ENCODE results near the gene NFS1. TPM values are rescaled to one million over a fixed set of nuclear protein-coding genes. Genes with fewer than 3 reads are reported as not detected.
"Not testable (repeated sequence)": the region's sequence is repeated elsewhere in the genome, so short reads cannot be mapped to it uniquely, and the experiment has no call there.

NFS1 gene
- total and polyA plus RNA-seq, 4 donors, result 30.1 to 55.2 (median 46.1) TPM

DNA sequence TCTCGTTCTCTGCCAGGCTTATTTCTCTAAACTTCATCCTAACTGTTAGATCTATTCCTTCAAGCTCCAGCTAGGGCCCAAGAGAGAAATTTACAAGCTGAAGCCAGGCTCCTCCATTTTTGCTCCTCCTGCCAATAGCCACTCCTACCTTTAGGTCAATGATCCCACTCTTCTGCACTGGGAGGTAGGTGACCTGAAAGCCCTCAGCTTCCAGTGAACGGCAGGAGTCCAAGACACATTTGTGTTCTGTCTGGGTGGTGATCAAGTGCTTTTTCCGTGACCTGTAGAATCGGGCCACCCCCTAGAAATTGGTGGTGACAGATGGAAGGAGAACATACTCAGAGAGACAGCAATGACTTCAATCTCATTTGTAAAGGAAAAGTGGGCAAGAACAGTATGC lies 8.9 kb downstream of the NFS1 start:
- TF ChIP-seq YY1 (IDR thresholded peaks at IDR 0.05) (peak; percentile 74), GABPA (IDR thresholded peaks at IDR 0.05 in 1 of 2, conservative IDR thresholded peaks at IDR 0.05 in 1 of 2) (no peak), HNF4A (conservative IDR thresholded peaks at IDR 0.05) (peak; percentile 27 to 64), RXRA (IDR thresholded peaks at IDR 0.05) (peak; percentile 87 to 97), SP1 (IDR thresholded peaks at IDR 0.05) (peak; percentile 28), RAD21 (IDR thresholded peaks at IDR 0.05) (peak; percentile 21 to 58)
- TF ChIP-seq, protein P1, sequence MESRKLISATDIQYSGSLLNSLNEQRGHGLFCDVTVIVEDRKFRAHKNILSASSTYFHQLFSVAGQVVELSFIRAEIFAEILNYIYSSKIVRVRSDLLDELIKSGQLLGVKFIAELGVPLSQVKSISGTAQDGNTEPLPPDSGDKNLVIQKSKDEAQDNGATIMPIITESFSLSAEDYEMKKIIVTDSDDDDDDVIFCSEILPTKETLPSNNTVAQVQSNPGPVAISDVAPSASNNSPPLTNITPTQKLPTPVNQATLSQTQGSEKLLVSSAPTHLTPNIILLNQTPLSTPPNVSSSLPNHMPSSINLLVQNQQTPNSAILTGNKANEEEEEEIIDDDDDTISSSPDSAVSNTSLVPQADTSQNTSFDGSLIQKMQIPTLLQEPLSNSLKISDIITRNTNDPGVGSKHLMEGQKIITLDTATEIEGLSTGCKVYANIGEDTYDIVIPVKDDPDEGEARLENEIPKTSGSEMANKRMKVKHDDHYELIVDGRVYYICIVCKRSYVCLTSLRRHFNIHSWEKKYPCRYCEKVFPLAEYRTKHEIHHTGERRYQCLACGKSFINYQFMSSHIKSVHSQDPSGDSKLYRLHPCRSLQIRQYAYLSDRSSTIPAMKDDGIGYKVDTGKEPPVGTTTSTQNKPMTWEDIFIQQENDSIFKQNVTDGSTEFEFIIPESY (IDR thresholded peaks at IDR 0.05), result no peak
- TF ChIP-seq, protein P2, sequence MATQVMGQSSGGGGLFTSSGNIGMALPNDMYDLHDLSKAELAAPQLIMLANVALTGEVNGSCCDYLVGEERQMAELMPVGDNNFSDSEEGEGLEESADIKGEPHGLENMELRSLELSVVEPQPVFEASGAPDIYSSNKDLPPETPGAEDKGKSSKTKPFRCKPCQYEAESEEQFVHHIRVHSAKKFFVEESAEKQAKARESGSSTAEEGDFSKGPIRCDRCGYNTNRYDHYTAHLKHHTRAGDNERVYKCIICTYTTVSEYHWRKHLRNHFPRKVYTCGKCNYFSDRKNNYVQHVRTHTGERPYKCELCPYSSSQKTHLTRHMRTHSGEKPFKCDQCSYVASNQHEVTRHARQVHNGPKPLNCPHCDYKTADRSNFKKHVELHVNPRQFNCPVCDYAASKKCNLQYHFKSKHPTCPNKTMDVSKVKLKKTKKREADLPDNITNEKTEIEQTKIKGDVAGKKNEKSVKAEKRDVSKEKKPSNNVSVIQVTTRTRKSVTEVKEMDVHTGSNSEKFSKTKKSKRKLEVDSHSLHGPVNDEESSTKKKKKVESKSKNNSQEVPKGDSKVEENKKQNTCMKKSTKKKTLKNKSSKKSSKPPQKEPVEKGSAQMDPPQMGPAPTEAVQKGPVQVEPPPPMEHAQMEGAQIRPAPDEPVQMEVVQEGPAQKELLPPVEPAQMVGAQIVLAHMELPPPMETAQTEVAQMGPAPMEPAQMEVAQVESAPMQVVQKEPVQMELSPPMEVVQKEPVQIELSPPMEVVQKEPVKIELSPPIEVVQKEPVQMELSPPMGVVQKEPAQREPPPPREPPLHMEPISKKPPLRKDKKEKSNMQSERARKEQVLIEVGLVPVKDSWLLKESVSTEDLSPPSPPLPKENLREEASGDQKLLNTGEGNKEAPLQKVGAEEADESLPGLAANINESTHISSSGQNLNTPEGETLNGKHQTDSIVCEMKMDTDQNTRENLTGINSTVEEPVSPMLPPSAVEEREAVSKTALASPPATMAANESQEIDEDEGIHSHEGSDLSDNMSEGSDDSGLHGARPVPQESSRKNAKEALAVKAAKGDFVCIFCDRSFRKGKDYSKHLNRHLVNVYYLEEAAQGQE (IDR thresholded peaks at IDR 0.05), result no peak
- H3K4me1 ChIP-seq (ENCODE audit: control insufficient read depth in 4 of 4, insufficient read depth in 4 of 4, low read length in 3 of 4), result peaks cover 0 to 13% (median 9%) of the 10 kb centered on the region in 4 donors
- H3K27me3 ChIP-seq (ENCODE audit: control insufficient read depth in 4 of 4, insufficient read depth in 4 of 4, low read length in 3 of 4), result no peaks in the 10 kb centered on the region
- no peak overlapping the region for H3K4me3 ChIP-seq (ENCODE audit: low read depth in 1 of 3, low read length in 3 of 3)
- H3K36me3 ChIP-seq (ENCODE audit: control insufficient read depth in 4 of 4, insufficient read depth in 3 of 4, low read depth in 1 of 4, low read length in 3 of 4), result peaks cover 7 to 15% (median 10%) of the 10 kb centered on the region in 4 donors
- no peak overlapping the region for H3K27ac ChIP-seq (ENCODE audit: low read depth in 1 of 2, low read length in 2 of 2)
- DNase-seq (ENCODE audit: low spot score), result no peak
- H3K9ac ChIP-seq (ENCODE audit: low read depth in 1 of 2, low read length in 2 of 2), result no peak overlapping the region
- 51% methylated on average over 4 of the region's 4 CpGs for WGBS
- H3K9me3 ChIP-seq (ENCODE audit: control insufficient read depth in 4 of 4, low read length in 3 of 4), result no peaks in the 10 kb centered on the region

DNA sequence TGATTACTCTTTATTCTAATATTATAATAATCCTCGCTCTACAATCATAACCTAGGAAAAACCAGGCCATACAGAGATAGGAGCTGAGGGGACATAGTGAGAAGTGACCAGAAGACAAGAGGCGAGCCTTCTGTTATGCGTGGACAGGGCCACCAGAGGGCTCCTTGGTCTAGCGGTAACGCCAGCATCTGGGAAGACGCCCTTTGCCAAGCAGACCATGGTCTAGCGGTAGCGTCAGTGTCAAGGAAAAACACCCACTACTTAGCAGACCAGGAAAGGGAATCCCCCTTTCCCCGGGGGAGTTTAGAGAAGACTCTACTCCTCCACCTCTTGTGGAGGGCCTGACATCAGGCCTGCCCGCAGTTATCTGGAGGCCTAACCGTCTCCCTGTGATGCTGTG lies 12.3 kb downstream of the NFS1 start:
- not testable (repeated sequence) for H3K27me3 ChIP-seq (ENCODE audit: control insufficient read depth in 4 of 4, insufficient read depth in 4 of 4, low read length in 3 of 4); H3K4me3 ChIP-seq (ENCODE audit: low read depth in 1 of 3, low read length in 3 of 3); H3K9me3 ChIP-seq (ENCODE audit: control insufficient read depth in 4 of 4, low read length in 3 of 4); H3K9ac ChIP-seq (ENCODE audit: low read depth in 1 of 2, low read length in 2 of 2); DNase-seq (ENCODE audit: low spot score); H3K27ac ChIP-seq (ENCODE audit: low read depth in 1 of 2, low read length in 2 of 2)
- Histone ChIP-seq H3K4me1 (ENCODE audit: control insufficient read depth in 4 of 4, insufficient read depth in 4 of 4, low read length in 3 of 4) (peaks cover 0 to 12% (median 7%) of the 10 kb centered on the region in 4 donors), H3K36me3 (ENCODE audit: control insufficient read depth in 4 of 4, insufficient read depth in 3 of 4, low read depth in 1 of 4, low read length in 3 of 4) (peaks cover 5 to 16% (median 9%) of the 10 kb centered on the region in 4 donors)
- 89% methylated on average over 11 of the region's 11 CpGs for WGBS
- peak in 1 of 2 donors; percentile 33 for TF ChIP-seq RAD21 (IDR thresholded peaks at IDR 0.05)

DNA sequence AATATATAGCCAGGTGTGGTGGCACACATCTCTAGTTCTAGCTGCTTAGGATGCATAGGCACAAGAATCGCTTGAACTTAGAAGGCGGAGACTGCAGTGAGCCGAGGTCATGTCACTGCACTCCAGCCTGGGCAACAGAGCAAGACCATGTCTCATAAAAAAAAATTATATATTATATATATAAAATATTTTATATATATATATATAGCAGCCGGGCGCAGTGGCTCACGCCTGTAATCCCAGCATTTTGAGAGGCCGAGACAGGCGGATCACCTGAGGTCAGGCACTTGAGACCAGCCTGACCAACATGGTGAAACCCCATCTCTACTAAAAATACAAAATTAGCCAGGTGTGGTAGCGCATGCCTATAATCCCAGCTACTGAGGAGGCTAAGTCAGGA lies 13.8 kb downstream of the NFS1 start:
- not testable (repeated sequence) for H3K9me3 ChIP-seq (ENCODE audit: control insufficient read depth in 4 of 4, low read length in 3 of 4); DNase-seq (ENCODE audit: low spot score); H3K27me3 ChIP-seq (ENCODE audit: control insufficient read depth in 4 of 4, insufficient read depth in 4 of 4, low read length in 3 of 4); H3K9ac ChIP-seq (ENCODE audit: low read depth in 1 of 2, low read length in 2 of 2); H3K27ac ChIP-seq (ENCODE audit: low read depth in 1 of 2, low read length in 2 of 2); H3K4me3 ChIP-seq (ENCODE audit: low read depth in 1 of 3, low read length in 3 of 3); H3K4me1 ChIP-seq (ENCODE audit: control insufficient read depth in 4 of 4, insufficient read depth in 4 of 4, low read length in 3 of 4)
- peaks cover 5 to 26% (median 12%) of the 10 kb centered on the region in 4 donors for H3K36me3 ChIP-seq (ENCODE audit: control insufficient read depth in 4 of 4, insufficient read depth in 3 of 4, low read depth in 1 of 4, low read length in 3 of 4)
- 98% methylated on average over 9 of the region's 9 CpGs for WGBS

All from liver (tissue), 9 donors.